Glomerular endothelial cell (primary cell): Measurements from ENCODE around the gene TMSB15C. TPM values are rescaled to one million over a fixed set of nuclear protein-coding genes. Genes with fewer than 3 reads are reported as not detected.

Experiments
- DNase-seq: peaks from one replicate; pipeline ENCODE4 v3.0.0-alpha.2; 2011; ENCODE audit warnings: low read depth, low spot score; ENCODE audit errors: extremely low read depth
- total RNA-seq: library from RNA; depleted of rRNA; stranded (reverse); fragments of >200 nt; gene quantifications from 2 replicates; pipeline ENCODE4 v1.2.3, GENCODE V29; 2015

The TMSB15C gene
- total RNA-seq, 1 donor from 2014 or later: 3.5 TPM

GRCh38 chrX:104047171-104047570 lies 28.9 kb downstream of the TMSB15C start:
- no peak for DNase-seq

- no peak for DNase-seq
These were observed 30.4 kb downstream of the TMSB15C start for GRCh38 chrX:104045642-104046041.

GRCh38 chrX:104041003-104041402 lies 35.0 kb downstream of the TMSB15C start:
- DNase-seq: no peak

- DNase-seq: no peak
These were observed 36.1 kb downstream of the TMSB15C start, which contains the start of gene H2BW2 for GRCh38 chrX:104039689-104040505. H2BW2 (plus strand) TSS chrX:104039956; CDS start chrX:104039995, 39 bp downstream.

Other genes with a start within 250 kb of the TMSB15C start
- 0.63 and 1.5 TPM in 2 replicates for gene RAB9B, start 244.0 kb downstream of the TMSB15C start, total RNA-seq
- gene TMSB15B, start 113.6 kb downstream of the TMSB15C start, total RNA-seq: 1.5 and 10.2 TPM in 2 replicates
- gene H2BW1, start 62.5 kb downstream of the TMSB15C start, total RNA-seq: not detected in 2 replicates
- not detected in 2 replicates for gene H2BW2, start 36.3 kb downstream of the TMSB15C start, total RNA-seq
- 1.1 and 6.1 TPM in 2 replicates for gene ZCCHC18, start 36.3 kb upstream of the TMSB15C start, total RNA-seq
- gene SLC25A53, start 80.8 kb upstream of the TMSB15C start, total RNA-seq: 6.0 and 7.3 TPM in 2 replicates
- gene FAM199X, start 90.2 kb upstream of the TMSB15C start, total RNA-seq: 16.5 and 19.4 TPM in 2 replicates
- not detected in 2 replicates for gene ESX1, start 178.7 kb upstream of the TMSB15C start, total RNA-seq